ENCODE data around the gene ACBD6.
"Not testable (repeated sequence)": the region's sequence is repeated elsewhere in the genome, so short reads cannot be mapped to it uniquely, and the experiment has no call there.

The ACBD6 gene

GRCh38 chr1:180502361-180503279 is at the start of gene ACBD6:
Gene ACBD6 (minus strand): TSS chr1:180502577. CDS start chr1:180502266, 311 bp downstream.
- peak; percentile 86 for DNase-seq

- no peak for DNase-seq
Observed at GRCh38 chr1:180551997-180552396, 49.6 kb upstream of the ACBD6 start.

- DNase-seq = no peak
Observed at GRCh38 chr1:180550241-180550640, 47.9 kb upstream of the ACBD6 start.

- DNase-seq = not testable (repeated sequence)
Observed at GRCh38 chr1:180549770-180550169, 47.4 kb upstream of the ACBD6 start.

- DNase-seq = no peak
Observed at GRCh38 chr1:180548686-180549317, 46.4 kb upstream of the ACBD6 start.

GRCh38 chr1:180545991-180546390 is 43.6 kb upstream of the ACBD6 start:
- no peak for DNase-seq

GRCh38 chr1:180544050-180544449 is 41.7 kb upstream of the ACBD6 start:
- DNase-seq = no peak

GRCh38 chr1:180542838-180543145 is 40.4 kb upstream of the ACBD6 start:
- no peak for DNase-seq

- no peak for DNase-seq
Observed at GRCh38 chr1:180542113-180542837, 39.9 kb upstream of the ACBD6 start.

- no peak for DNase-seq
Observed at GRCh38 chr1:180540697-180541594, 38.6 kb upstream of the ACBD6 start.

GRCh38 chr1:180539136-180539535 is 36.8 kb upstream of the ACBD6 start:
- no peak for DNase-seq

GRCh38 chr1:180536821-180537372 is 34.5 kb upstream of the ACBD6 start:
- no peak for DNase-seq

GRCh38 chr1:180535418-180535999 is 33.1 kb upstream of the ACBD6 start:
- DNase-seq = no peak

- no peak for DNase-seq
Observed at GRCh38 chr1:180534214-180534613, 31.8 kb upstream of the ACBD6 start.

- peak; percentile 54 for DNase-seq
Observed at GRCh38 chr1:180533266-180533987, 31.1 kb upstream of the ACBD6 start.

GRCh38 chr1:180532854-180533253 is 30.5 kb upstream of the ACBD6 start:
- no peak for DNase-seq

- no peak for DNase-seq
Observed at GRCh38 chr1:180530501-180530900, 28.1 kb upstream of the ACBD6 start.

GRCh38 chr1:180528868-180529470 is 26.6 kb upstream of the ACBD6 start:
- DNase-seq = no peak

- no peak for DNase-seq
Observed at GRCh38 chr1:180527101-180527669, 24.8 kb upstream of the ACBD6 start.

- no peak for DNase-seq
Observed at GRCh38 chr1:180525715-180526039, 23.3 kb upstream of the ACBD6 start.

Data from activated CD8-positive, alpha-beta memory T cell treated with anti-CD3 and anti-CD28 coated beads, Interleukin-2, amount 50 U/mL, for 4 hours (primary cell).